D721Med (cell line): ENCODE results near the gene DDX25.

Experiments
- DNase-seq: peaks from one replicate; pipeline ENCODE4 v3.0.0; 2011; ENCODE audit warnings: low spot score; ENCODE audit not compliant: insufficient read length
- FAIRE-seq: peaks from 2 replicates; lab custom pipeline; 2011; peaks lifted over from hg19 to GRCh38; lab: Jason Lieb, UNC
- CTCF ChIP-seq: IDR thresholded peaks from 2 replicates; pipeline ENCODE4 v1.5.1; 2012; ENCODE audit warnings: mild to moderate bottlenecking, control low read depth; ENCODE audit not compliant: insufficient read depth; ENCODE audit errors: missing control alignments

Gene DDX25

GRCh38 chr11:125916683-125917347 is 12.5 kb downstream of the DDX25 start:
- FAIRE-seq (no peak), DNase-seq (no peak)
- no peak for TF ChIP-seq CTCF

- no peak for TF ChIP-seq CTCF
- FAIRE-seq: no peak
- DNase-seq: no peak
Observed at GRCh38 chr11:125918140-125918840, 14.0 kb downstream of the DDX25 start.

- DNase-seq (no peak), FAIRE-seq (no peak)
- no peak for TF ChIP-seq CTCF
Observed at GRCh38 chr11:125921042-125921441, 16.7 kb downstream of the DDX25 start.

GRCh38 chr11:125922156-125922555 is 17.8 kb downstream of the DDX25 start:
- no peak for DNase-seq
- no peak for TF ChIP-seq CTCF
- FAIRE-seq: no peak

GRCh38 chr11:125923012-125923579 is 18.8 kb downstream of the DDX25 start:
- FAIRE-seq (peak; percentile 75), DNase-seq (no peak)
- peak; percentile 94 for TF ChIP-seq CTCF

- DNase-seq (no peak), FAIRE-seq (no peak)
- no peak for TF ChIP-seq CTCF
Observed at GRCh38 chr11:125923633-125924032, 19.3 kb downstream of the DDX25 start.
